HAP-1 (cell line): ENCODE data around the gene DNAH11.
"Not testable (repeated sequence)": the region's sequence is repeated elsewhere in the genome, so short reads cannot be mapped to it uniquely, and the experiment has no call there.

Experiments used
- DNase-seq, 2 experiments: peaks; one replicate each; pipeline ENCODE4 v3.0.0-alpha.2; 2016 to 2020; ENCODE audit warnings: low spot score in 2 of 2
- H3K27me3 ChIP-seq: fragments of 250-450 bp; sonication (Bioruptor Pico); 2 replicates; pipeline ENCODE4 v1.5.1; 2020; ENCODE audit warnings: low read depth, mild to moderate bottlenecking, moderate library complexity
- H3K36me3 ChIP-seq: fragments of 250-450 bp; sonication (Bioruptor Pico); replicated peaks from 2 replicates; pipeline ENCODE4 v1.5.1; 2020; ENCODE audit warnings: mild to moderate bottlenecking
- H3K4me1 ChIP-seq: fragments of 250-450 bp; sonication (Bioruptor Pico); 2 replicates; pipeline ENCODE4 v1.5.1; 2020; ENCODE audit warnings: mild to moderate bottlenecking
- H3K4me3 ChIP-seq: fragments of 250-450 bp; sonication (Bioruptor Pico); 2 replicates; pipeline ENCODE4 v1.5.1; 2020; ENCODE audit warnings: mild to moderate bottlenecking, moderate library complexity
- H3K9me3 ChIP-seq: fragments of 250-450 bp; sonication (Bioruptor Pico); 2 replicates; pipeline ENCODE4 v1.5.1; 2020; ENCODE audit warnings: mild to moderate bottlenecking, moderate library complexity
- in situ Hi-C: fragments of 300-500 bp; cut with MboI; formaldehyde crosslinking; loops from 3 replicates; pipeline ENCODE4 v1.14.3; 2020; ENCODE audit warnings: low sequenced_read_pairs, inconsistent platforms, mixed read lengths

The DNAH11 gene

DNA sequence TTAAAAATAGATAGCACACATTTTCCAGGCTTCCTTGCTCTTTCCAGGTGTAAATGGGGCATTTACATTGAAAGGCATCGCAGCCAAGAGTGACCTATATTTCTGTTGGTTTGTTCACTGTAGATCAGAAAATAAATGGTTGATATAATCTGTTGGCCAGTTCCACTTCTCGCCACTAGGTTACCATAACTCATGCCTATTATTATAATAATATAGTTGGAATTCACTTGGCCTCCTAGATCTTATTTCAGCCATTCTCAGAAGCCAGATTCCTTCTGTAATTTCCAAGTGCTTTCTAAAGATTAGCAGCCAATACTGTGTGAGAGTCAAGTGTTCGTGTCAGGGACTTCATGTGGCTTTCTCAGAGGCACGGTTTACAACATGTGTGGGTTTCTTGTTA lies 179.5 kb downstream of the DNAH11 start:
- H3K9me3 ChIP-seq = no peaks in the 10 kb centered on the region
- no peaks in the 10 kb centered on the region for H3K4me1 ChIP-seq
- H3K27me3 ChIP-seq = no peaks in the 10 kb centered on the region
- no peak for DNase-seq
- H3K4me3 ChIP-seq = no peak overlapping the region
- H3K36me3 ChIP-seq = no peaks in the 10 kb centered on the region
- in situ Hi-C loops = no loop called here

- no peaks in the 10 kb centered on the region for H3K27me3 ChIP-seq
- no peaks in the 10 kb centered on the region for H3K36me3 ChIP-seq
- no peak overlapping the region for H3K4me3 ChIP-seq
- H3K9me3 ChIP-seq = no peaks in the 10 kb centered on the region
- in situ Hi-C loops = no loop called here
- H3K4me1 ChIP-seq = no peaks in the 10 kb centered on the region
- DNase-seq = no peak
Measured at GRCh38 chr7:21724562-21724961, 181.7 kb downstream of the DNAH11 start.

- no peaks in the 10 kb centered on the region for H3K36me3 ChIP-seq
Measured at GRCh38 chr7:21730399-21730798, 187.6 kb downstream of the DNAH11 start.

DNA sequence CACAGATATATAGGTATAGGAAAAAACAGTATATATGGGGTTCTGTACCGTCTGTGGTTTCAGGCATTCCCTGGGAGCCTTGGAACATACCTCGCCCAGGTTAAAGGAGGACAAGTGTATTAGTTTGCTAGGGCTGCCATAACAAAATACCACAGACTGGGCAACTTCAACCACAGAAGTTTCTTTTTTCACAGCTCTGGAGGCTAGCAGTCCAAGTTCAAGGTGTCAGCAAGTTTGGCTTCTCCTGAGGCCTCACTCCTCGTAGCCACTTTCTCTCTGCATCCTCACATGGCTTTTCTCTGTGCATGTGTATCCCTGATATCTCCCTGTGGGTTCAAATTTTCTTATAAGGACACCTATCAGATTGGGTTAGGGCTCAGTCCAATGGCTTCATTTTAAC lies 189.1 kb downstream of the DNAH11 start:
- Histone ChIP-seq H3K27me3 (no peaks in the 10 kb centered on the region), H3K9me3 (no peaks in the 10 kb centered on the region), H3K4me3 (no peak overlapping the region), H3K36me3 (no peaks in the 10 kb centered on the region), H3K4me1 (no peaks in the 10 kb centered on the region)
- in situ Hi-C loops = no loop called here
- DNase-seq = no peak

More at GRCh38 chr7:21730399-21730798, 187.6 kb downstream of the DNAH11 start:
- DNase-seq = no peak
- Histone ChIP-seq H3K4me1 (no peaks in the 10 kb centered on the region), H3K4me3 (no peak overlapping the region), H3K9me3 (no peaks in the 10 kb centered on the region), H3K27me3 (no peaks in the 10 kb centered on the region)
- in situ Hi-C loops = no loop called here

GRCh38 chr7:21732956-21733355 lies 190.1 kb downstream of the DNAH11 start:
- in situ Hi-C loops = not testable (repeated sequence)

DNA sequence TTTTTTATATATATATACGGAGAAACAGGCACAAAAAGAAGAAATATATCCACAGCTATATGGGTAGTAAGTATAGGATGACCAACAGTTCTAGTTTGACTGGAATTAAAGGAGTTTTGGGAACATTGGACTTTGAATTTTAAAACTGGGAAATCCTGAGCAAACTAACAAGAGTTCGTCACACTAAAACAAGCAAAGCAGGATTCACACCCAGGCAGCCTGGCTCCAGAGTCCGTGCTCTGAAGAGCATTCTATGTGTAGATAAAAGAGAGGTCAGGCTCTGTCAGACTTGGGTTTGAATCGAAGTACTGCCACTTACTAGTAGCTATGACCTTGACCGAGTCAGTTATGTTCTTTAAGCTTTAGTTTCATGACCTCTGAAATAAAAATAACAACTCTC lies 191.0 kb downstream of the DNAH11 start:
- Histone ChIP-seq H3K4me1 (no peaks in the 10 kb centered on the region), H3K36me3 (no peaks in the 10 kb centered on the region), H3K27me3 (no peaks in the 10 kb centered on the region), H3K4me3 (no peak overlapping the region), H3K9me3 (no peaks in the 10 kb centered on the region)
- DNase-seq = no peak
- in situ Hi-C loops = no loop called here

More at GRCh38 chr7:21732956-21733355, 190.1 kb downstream of the DNAH11 start:
- H3K4me1 ChIP-seq, DNase-seq, H3K36me3 ChIP-seq, H3K9me3 ChIP-seq, H3K27me3 ChIP-seq, H3K4me3 ChIP-seq: not testable (repeated sequence)

- Histone ChIP-seq H3K4me3 (no peak overlapping the region), H3K27me3 (no peaks in the 10 kb centered on the region), H3K4me1 (no peaks in the 10 kb centered on the region), H3K36me3 (no peaks in the 10 kb centered on the region), H3K9me3 (no peaks in the 10 kb centered on the region)
- in situ Hi-C loops = no loop called here
- no peak for DNase-seq
Measured at GRCh38 chr7:21743493-21743892, 200.7 kb downstream of the DNAH11 start.

- Histone ChIP-seq H3K4me1 (no peaks in the 10 kb centered on the region), H3K36me3 (no peaks in the 10 kb centered on the region), H3K4me3 (no peak overlapping the region), H3K9me3 (no peaks in the 10 kb centered on the region), H3K27me3 (no peaks in the 10 kb centered on the region)
- DNase-seq = no peak
- in situ Hi-C loops = no loop called here
Measured at GRCh38 chr7:21746949-21747348, 204.1 kb downstream of the DNAH11 start.

DNA sequence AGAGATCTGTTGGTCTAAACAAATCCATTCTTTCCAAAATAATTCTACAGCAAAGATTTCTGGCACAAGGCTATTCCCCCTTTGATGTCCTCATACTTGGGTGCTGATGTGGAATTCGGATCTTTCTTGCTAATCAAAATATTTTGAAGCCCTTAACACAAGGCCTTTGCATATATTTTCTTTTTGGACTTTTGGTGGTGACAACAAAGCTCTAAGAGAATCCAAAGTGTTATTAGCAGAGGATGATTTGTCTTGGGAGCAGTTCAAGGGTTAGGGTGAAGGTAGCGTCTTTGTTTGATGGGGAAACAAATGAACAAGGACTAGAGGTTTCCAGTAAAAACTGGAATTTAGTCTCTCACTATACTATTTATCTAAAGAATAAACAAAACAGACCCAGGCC lies 205.0 kb downstream of the DNAH11 start:
- no peaks in the 10 kb centered on the region for H3K9me3 ChIP-seq
- in situ Hi-C loops = no loop called here
- no peaks in the 10 kb centered on the region for H3K4me1 ChIP-seq
- no peaks in the 10 kb centered on the region for H3K36me3 ChIP-seq
- H3K4me3 ChIP-seq = no peak overlapping the region
- no peak for DNase-seq
- H3K27me3 ChIP-seq = no peaks in the 10 kb centered on the region

- no peak for DNase-seq
- no peaks in the 10 kb centered on the region for H3K4me1 ChIP-seq
- no peaks in the 10 kb centered on the region for H3K36me3 ChIP-seq
- H3K4me3 ChIP-seq = no peak overlapping the region
- in situ Hi-C loops = no loop called here
- H3K9me3 ChIP-seq = no peaks in the 10 kb centered on the region
- no peaks in the 10 kb centered on the region for H3K27me3 ChIP-seq
Measured at GRCh38 chr7:21749378-21749777, 206.5 kb downstream of the DNAH11 start.

- H3K9me3 ChIP-seq = no peaks in the 10 kb centered on the region
- in situ Hi-C loops = loop anchor here (25.0 kb wide), 1 partner anchor 491 kb away; no protein-coding TSS in a partner anchor
- no peak overlapping the region for H3K4me3 ChIP-seq
- no peaks in the 10 kb centered on the region for H3K36me3 ChIP-seq
- no peaks in the 10 kb centered on the region for H3K4me1 ChIP-seq
- no peak for DNase-seq
- H3K27me3 ChIP-seq = no peaks in the 10 kb centered on the region
Measured at GRCh38 chr7:21753071-21753470, 210.2 kb downstream of the DNAH11 start.

DNA sequence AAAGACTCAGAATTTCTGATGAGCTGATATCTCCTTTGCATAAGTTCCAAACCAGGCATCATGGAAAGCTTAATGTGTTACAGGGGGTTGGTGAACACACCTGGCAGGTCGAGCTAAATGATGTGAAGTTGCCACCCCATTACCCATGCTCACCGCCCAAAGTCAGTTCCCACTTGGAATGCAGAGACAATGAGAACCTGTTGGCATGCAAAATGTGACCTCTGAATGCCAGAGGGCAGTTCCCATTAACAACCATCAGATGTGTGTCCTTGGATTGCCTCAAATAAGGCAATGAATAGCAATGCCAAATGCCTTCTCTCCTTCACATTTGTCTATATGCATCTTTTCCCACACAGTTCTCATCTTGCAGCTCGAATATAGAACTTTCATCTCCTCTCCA lies 212.1 kb downstream of the DNAH11 start:
- H3K27me3 ChIP-seq = no peaks in the 10 kb centered on the region
- no peak for DNase-seq
- in situ Hi-C loops = loop anchor here (25.0 kb wide), 1 partner anchor 493 kb away; no protein-coding TSS in a partner anchor
- no peak overlapping the region for H3K4me3 ChIP-seq
- H3K4me1 ChIP-seq = no peaks in the 10 kb centered on the region
- H3K36me3 ChIP-seq = no peaks in the 10 kb centered on the region
- H3K9me3 ChIP-seq = no peaks in the 10 kb centered on the region

- H3K36me3 ChIP-seq = no peaks in the 10 kb centered on the region
- H3K9me3 ChIP-seq = no peaks in the 10 kb centered on the region
- no peak for DNase-seq
- in situ Hi-C loops = loop anchor here (25.0 kb wide), 1 partner anchor 495 kb away; no protein-coding TSS in a partner anchor
- H3K27me3 ChIP-seq = no peaks in the 10 kb centered on the region
- H3K4me3 ChIP-seq = no peak overlapping the region
- H3K4me1 ChIP-seq = no peaks in the 10 kb centered on the region
Measured at GRCh38 chr7:21757537-21758282, 214.9 kb downstream of the DNAH11 start.

- Histone ChIP-seq H3K4me1 (no peaks in the 10 kb centered on the region), H3K4me3 (no peak overlapping the region), H3K36me3 (no peaks in the 10 kb centered on the region), H3K9me3 (no peaks in the 10 kb centered on the region), H3K27me3 (no peaks in the 10 kb centered on the region)
- in situ Hi-C loops = loop anchor here (25.0 kb wide), 1 partner anchor 496 kb away; no protein-coding TSS in a partner anchor
- DNase-seq = no peak
Measured at GRCh38 chr7:21758286-21758685, 215.4 kb downstream of the DNAH11 start.
